ENCODE measurements around the gene M6PR.
"Not testable (repeated sequence)": the region's sequence is repeated elsewhere in the genome, so short reads cannot be mapped to it uniquely, and the experiment has no call there.

M6PR gene

DNA sequence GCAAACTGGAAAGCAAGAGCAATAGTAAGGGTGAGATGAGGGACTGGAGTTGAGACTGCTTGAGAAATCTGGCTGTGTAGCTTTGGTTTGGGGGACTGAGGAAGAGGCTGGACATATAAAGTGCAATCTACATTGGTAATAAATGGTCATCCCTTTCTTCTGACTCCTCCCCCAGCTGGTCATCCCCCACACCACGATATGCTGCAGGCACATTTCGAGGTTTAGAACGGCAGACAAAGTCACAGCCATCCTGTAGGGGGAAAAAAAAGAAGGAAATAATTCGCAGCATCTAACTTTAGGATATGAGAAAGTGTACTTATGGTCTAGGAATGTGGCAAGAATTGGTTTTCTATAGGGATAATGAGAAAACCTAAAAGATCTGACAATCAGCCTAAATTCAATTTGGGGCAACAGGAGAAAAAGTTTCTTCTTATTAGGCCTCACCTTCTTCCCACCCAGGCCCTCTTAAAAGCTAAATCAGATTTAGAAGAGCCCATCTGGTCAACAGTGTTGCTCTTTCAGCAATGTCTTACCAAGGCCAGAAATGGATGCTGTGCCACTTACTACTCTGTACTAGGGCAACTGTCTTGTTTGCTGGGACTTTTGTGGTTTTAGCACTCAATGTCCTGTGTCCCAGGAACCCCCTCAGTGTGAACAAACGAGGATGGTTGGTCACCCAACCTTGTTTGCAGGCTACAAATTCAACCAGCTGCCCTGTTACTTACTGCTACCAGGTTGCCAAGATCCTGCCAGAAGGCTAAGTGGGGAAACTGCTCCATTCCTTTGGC, 7.6 kb downstream of the M6PR start:
- ATAC-seq: no peak

DNA sequence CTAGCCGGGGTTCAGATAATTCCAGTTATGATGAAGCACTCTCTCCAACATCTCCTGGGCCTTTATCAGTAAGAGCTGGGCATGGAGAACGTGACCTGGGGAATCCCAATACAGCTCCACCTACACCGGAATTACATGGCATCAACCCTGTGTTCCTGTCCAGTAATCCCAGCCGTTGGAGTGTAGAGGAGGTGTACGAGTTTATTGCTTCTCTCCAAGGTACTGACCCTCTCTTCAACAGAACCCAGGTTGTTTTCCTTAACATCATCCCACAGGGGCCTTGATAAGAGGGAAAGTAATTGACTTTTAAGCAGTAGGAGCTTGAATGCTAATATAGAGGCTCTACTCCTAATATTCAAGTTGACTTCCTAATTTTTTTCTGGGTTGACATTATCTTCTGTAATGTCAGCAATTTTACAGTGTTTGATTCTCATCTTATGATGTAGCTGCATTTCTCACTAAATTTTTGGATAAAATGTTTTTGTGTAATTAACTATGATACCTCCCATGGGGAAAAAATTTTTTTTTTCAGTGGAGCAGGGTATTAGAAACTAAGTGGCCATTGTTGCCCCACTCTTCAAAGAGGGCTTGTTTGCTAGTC, 11.5 kb downstream of the M6PR start:
- not testable (repeated sequence) for ATAC-seq

More for the DNA sequence above, 7.6 kb downstream of the M6PR start:
- TF ChIP-seq, protein P1, sequence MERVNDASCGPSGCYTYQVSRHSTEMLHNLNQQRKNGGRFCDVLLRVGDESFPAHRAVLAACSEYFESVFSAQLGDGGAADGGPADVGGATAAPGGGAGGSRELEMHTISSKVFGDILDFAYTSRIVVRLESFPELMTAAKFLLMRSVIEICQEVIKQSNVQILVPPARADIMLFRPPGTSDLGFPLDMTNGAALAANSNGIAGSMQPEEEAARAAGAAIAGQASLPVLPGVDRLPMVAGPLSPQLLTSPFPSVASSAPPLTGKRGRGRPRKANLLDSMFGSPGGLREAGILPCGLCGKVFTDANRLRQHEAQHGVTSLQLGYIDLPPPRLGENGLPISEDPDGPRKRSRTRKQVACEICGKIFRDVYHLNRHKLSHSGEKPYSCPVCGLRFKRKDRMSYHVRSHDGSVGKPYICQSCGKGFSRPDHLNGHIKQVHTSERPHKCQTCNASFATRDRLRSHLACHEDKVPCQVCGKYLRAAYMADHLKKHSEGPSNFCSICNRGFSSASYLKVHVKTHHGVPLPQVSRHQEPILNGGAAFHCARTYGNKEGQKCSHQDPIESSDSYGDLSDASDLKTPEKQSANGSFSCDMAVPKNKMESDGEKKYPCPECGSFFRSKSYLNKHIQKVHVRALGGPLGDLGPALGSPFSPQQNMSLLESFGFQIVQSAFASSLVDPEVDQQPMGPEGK (CRISPR knock-in tag; IDR thresholded peaks at IDR 0.05; ENCODE audit: borderline replicate concordance): no peak
- TF ChIP-seq OSR1 (CRISPR knock-in tag; IDR thresholded peaks at IDR 0.05) (no peak), ZNF565 (CRISPR knock-in tag; conservative IDR thresholded peaks at IDR 0.05; ENCODE audit: low read depth) (no peak), RARB (CRISPR knock-in tag; IDR thresholded peaks at IDR 0.05) (no peak), ZNF70 (CRISPR knock-in tag; IDR thresholded peaks at IDR 0.05) (no peak), CSDC2 (CRISPR knock-in tag; IDR thresholded peaks at IDR 0.05) (no peak), BACH2 (CRISPR knock-in tag; IDR thresholded peaks at IDR 0.05; ENCODE audit: borderline replicate concordance) (no peak), ISL1 (CRISPR knock-in tag; IDR thresholded peaks at IDR 0.05) (no peak), ARNTL (CRISPR knock-in tag; IDR thresholded peaks at IDR 0.05; ENCODE audit: borderline replicate concordance, low read depth) (no peak), TOX (CRISPR knock-in tag; IDR thresholded peaks at IDR 0.05; ENCODE audit: borderline replicate concordance) (no peak), ESRRG (CRISPR knock-in tag; IDR thresholded peaks at IDR 0.05) (no peak), PPARA (CRISPR knock-in tag; IDR thresholded peaks at IDR 0.05; ENCODE audit: borderline replicate concordance) (no peak), ZC3H10 (CRISPR knock-in tag; IDR thresholded peaks at IDR 0.05) (no peak), SNAI2 (CRISPR knock-in tag; IDR thresholded peaks at IDR 0.05) (no peak), TCF4 (CRISPR knock-in tag; IDR thresholded peaks at IDR 0.05; ENCODE audit: borderline replicate concordance) (no peak), ZNF8 (CRISPR knock-in tag; IDR thresholded peaks at IDR 0.05) (no peak)
- TF ChIP-seq, protein P2, sequence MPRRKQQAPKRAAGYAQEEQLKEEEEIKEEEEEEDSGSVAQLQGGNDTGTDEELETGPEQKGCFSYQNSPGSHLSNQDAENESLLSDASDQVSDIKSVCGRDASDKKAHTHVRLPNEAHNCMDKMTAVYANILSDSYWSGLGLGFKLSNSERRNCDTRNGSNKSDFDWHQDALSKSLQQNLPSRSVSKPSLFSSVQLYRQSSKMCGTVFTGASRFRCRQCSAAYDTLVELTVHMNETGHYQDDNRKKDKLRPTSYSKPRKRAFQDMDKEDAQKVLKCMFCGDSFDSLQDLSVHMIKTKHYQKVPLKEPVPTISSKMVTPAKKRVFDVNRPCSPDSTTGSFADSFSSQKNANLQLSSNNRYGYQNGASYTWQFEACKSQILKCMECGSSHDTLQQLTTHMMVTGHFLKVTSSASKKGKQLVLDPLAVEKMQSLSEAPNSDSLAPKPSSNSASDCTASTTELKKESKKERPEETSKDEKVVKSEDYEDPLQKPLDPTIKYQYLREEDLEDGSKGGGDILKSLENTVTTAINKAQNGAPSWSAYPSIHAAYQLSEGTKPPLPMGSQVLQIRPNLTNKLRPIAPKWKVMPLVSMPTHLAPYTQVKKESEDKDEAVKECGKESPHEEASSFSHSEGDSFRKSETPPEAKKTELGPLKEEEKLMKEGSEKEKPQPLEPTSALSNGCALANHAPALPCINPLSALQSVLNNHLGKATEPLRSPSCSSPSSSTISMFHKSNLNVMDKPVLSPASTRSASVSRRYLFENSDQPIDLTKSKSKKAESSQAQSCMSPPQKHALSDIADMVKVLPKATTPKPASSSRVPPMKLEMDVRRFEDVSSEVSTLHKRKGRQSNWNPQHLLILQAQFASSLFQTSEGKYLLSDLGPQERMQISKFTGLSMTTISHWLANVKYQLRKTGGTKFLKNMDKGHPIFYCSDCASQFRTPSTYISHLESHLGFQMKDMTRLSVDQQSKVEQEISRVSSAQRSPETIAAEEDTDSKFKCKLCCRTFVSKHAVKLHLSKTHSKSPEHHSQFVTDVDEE (CRISPR knock-in tag; IDR thresholded peaks at IDR 0.05): no peak
- TF ChIP-seq, protein P3, sequence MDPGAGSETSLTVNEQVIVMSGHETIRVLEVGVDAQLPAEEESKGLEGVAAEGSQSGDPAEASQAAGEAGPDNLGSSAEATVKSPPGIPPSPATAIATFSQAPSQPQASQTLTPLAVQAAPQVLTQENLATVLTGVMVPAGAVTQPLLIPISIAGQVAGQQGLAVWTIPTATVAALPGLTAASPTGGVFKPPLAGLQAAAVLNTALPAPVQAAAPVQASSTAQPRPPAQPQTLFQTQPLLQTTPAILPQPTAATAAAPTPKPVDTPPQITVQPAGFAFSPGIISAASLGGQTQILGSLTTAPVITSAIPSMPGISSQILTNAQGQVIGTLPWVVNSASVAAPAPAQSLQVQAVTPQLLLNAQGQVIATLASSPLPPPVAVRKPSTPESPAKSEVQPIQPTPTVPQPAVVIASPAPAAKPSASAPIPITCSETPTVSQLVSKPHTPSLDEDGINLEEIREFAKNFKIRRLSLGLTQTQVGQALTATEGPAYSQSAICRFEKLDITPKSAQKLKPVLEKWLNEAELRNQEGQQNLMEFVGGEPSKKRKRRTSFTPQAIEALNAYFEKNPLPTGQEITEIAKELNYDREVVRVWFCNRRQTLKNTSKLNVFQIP (CRISPR knock-in tag; IDR thresholded peaks at IDR 0.05; ENCODE audit: borderline replicate concordance, low read depth): no peak
- TF ChIP-seq, protein P4, sequence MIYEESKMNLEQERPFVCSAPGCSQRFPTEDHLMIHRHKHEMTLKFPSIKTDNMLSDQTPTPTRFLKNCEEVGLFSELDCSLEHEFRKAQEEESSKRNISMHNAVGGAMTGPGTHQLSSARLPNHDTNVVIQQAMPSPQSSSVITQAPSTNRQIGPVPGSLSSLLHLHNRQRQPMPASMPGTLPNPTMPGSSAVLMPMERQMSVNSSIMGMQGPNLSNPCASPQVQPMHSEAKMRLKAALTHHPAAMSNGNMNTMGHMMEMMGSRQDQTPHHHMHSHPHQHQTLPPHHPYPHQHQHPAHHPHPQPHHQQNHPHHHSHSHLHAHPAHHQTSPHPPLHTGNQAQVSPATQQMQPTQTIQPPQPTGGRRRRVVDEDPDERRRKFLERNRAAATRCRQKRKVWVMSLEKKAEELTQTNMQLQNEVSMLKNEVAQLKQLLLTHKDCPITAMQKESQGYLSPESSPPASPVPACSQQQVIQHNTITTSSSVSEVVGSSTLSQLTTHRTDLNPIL (CRISPR knock-in tag; IDR thresholded peaks at IDR 0.05; ENCODE audit: low read depth): no peak

DNA sequence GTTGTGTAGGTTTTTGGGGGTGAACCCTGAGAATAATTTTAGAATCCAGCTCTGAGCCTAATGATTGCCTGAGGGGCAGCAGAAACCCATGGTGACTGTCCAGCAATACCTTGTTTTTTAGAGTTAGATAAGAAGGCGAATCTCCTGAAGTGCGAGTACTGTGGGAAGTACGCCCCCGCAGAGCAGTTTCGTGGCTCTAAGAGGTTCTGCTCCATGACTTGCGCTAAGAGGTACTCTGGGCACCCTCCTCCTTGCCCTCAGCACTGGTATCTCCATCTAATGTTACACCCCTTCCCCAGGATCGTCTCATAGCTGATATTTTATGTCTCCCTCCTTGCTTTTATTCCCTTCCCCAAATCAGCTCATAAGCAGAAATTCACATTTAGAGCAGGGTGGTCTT, 12.7 kb downstream of the M6PR start:
- TF ChIP-seq ZNF70 (CRISPR knock-in tag; IDR thresholded peaks at IDR 0.05) (no peak), PPARA (CRISPR knock-in tag; IDR thresholded peaks at IDR 0.05; ENCODE audit: borderline replicate concordance) (no peak), OSR1 (CRISPR knock-in tag; IDR thresholded peaks at IDR 0.05) (no peak), BACH2 (CRISPR knock-in tag; IDR thresholded peaks at IDR 0.05; ENCODE audit: borderline replicate concordance) (no peak), ZNF565 (CRISPR knock-in tag; conservative IDR thresholded peaks at IDR 0.05; ENCODE audit: low read depth) (no peak)

DNA sequence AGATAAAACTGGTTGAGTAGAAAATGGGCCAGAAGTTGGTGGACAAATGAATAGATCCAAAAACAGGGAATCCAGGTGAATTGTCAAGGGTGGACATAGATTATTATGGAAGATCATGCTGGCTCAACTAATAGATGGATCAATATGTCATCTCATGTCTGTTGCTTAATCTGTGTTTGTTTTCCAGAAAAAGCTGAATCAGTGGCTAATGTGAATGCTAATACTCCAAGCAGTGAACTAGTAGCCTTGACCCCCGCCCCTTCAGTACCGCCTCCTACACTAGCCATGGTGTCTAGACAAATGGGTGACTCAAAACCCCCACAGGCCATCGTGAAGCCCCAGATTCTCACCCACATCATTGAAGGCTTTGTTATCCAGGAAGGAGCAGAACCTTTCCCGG, 15.4 kb downstream of the M6PR start:
- not testable (repeated sequence) for ATAC-seq

More for the DNA sequence above, 12.7 kb downstream of the M6PR start:
- no peak for ATAC-seq

DNA sequence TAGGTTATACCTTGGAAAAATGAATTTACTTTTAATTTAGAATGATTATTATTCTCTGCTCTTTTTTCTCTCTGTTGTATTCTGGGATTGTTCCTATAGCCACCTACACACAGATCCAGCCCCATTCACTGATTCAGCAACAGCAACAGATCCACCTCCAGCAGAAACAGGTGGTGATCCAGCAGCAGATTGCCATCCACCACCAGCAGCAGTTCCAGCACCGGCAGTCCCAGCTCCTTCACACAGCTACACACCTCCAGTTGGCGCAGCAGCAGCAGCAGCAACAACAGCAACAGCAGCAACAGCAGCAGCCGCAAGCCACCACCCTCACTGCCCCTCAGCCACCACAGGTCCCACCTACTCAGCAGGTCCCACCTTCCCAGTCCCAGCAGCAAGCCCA, 17.0 kb downstream of the M6PR start:
- ATAC-seq: not testable (repeated sequence)

DNA sequence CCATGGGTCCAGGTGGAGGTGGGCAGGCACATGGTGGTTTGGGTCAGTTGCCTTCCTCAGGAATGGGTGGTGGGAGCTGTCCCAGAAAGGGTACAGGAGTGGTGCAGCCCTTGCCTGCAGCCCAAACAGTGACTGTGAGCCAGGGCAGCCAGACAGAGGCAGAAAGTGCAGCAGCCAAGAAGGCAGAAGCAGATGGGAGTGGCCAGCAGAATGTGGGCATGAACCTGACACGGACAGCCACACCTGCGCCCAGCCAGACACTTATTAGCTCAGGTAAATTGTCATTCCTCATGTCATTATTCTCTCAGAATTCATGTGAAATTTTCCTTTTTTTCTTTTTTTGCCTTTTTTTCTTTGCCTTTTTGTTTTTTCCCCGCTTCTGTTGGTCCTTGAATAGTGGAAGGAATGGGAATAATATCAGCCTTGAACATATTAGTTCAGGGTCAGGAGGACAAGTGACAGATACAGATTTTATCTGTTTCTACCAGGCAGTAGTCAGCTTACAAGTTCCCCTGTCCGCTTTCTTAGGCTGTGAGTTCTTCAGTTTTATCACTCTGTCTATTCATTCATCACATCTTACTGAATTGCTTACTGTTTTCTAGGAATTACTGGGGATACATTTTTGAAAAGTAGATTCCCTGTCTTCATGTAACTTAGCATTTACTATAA, 18.7 kb downstream of the M6PR start:
- ATAC-seq: not testable (repeated sequence)
